ENCODE data around the gene LTA. TPM values are rescaled to one million over a fixed set of nuclear protein-coding genes. Genes with fewer than 3 reads are reported as not detected.

LTA gene
- total and polyA plus RNA-seq, 2 experiments from 2014 or later, result not detected

GRCh38 chr6:31533455-31533841, 38.6 kb upstream of the LTA start:
- peaks cover 77% of the 10 kb centered on the region for H3K36me3 ChIP-seq
- TF ChIP-seq, protein P1, sequence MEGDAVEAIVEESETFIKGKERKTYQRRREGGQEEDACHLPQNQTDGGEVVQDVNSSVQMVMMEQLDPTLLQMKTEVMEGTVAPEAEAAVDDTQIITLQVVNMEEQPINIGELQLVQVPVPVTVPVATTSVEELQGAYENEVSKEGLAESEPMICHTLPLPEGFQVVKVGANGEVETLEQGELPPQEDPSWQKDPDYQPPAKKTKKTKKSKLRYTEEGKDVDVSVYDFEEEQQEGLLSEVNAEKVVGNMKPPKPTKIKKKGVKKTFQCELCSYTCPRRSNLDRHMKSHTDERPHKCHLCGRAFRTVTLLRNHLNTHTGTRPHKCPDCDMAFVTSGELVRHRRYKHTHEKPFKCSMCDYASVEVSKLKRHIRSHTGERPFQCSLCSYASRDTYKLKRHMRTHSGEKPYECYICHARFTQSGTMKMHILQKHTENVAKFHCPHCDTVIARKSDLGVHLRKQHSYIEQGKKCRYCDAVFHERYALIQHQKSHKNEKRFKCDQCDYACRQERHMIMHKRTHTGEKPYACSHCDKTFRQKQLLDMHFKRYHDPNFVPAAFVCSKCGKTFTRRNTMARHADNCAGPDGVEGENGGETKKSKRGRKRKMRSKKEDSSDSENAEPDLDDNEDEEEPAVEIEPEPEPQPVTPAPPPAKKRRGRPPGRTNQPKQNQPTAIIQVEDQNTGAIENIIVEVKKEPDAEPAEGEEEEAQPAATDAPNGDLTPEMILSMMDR (IDR thresholded peaks at IDR 0.05; ENCODE audit: low read depth, low read length), result no peak
- no peaks in the 10 kb centered on the region for H3K9me3 ChIP-seq (ENCODE audit: low read depth)
- no peak overlapping the region for H3K4me3 ChIP-seq
- no peak for DNase-seq (ENCODE audit: low read depth in 1 of 2, low spot score in 1 of 2)
- no peaks in the 10 kb centered on the region for H3K4me1 ChIP-seq (ENCODE audit: low read depth)
- no peaks in the 10 kb centered on the region for H3K27me3 ChIP-seq
- peak overlapping the region; percentile 68 for H3K27ac ChIP-seq

GRCh38 chr6:31534011-31534410, 38.1 kb upstream of the LTA start:
- no peak for DNase-seq (ENCODE audit: low read depth in 1 of 2, low spot score in 1 of 2)
- Histone ChIP-seq H3K27ac (no peak overlapping the region), H3K27me3 (no peaks in the 10 kb centered on the region), H3K36me3 (peaks cover 83% of the 10 kb centered on the region), H3K9me3 (ENCODE audit: low read depth) (no peaks in the 10 kb centered on the region), H3K4me3 (no peak overlapping the region), H3K4me1 (ENCODE audit: low read depth) (no peaks in the 10 kb centered on the region)
- TF ChIP-seq, protein P1 (IDR thresholded peaks at IDR 0.05; ENCODE audit: low read depth, low read length), result no peak

- Histone ChIP-seq H3K27ac (no peak overlapping the region), H3K27me3 (no peaks in the 10 kb centered on the region), H3K9me3 (ENCODE audit: low read depth) (no peaks in the 10 kb centered on the region), H3K36me3 (peaks cover 88% of the 10 kb centered on the region), H3K4me1 (ENCODE audit: low read depth) (peaks cover 4% of the 10 kb centered on the region), H3K4me3 (no peak overlapping the region)
- TF ChIP-seq, protein P1 (IDR thresholded peaks at IDR 0.05; ENCODE audit: low read depth, low read length), result no peak
- DNase-seq (ENCODE audit: low read depth in 1 of 2, low spot score in 1 of 2), result no peak
These were observed 37.5 kb upstream of the LTA start for GRCh38 chr6:31534521-31535040.

DNA sequence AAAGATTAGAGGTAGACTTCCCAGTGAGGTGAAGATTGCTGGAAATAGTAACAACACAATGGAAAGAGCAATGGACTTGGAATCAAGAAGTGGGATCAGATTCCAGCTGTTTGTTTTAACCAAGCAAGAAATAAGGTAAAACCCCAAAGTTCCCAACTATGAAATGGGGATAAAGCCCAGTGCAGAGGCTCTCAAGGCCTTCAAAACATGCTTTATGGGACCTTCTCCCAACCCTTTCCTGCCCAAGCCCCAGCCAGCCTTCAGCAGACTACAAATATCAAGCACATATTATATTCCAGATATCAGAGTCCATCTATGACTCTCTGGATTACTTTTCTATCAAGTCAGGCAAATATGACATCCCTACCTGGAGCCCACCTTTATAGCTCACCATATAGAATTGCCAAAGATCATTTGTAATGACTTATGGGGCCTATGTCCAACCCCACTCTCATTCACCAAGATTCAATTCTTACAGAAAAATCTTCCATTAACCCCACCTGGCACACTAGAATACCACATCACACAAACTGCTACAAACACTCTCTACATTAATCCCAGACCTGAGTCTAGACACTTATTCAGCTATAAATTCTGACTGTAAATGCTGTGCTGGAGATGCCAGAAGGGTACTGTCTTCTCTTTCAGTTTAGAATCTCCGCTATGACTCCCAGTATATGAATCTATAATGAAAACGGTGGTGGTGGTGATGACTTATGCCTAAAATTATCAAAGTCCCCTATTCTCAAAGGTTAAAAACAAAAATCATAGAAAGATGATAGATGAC, 36.4 kb upstream of the LTA start:
- no peak overlapping the region for H3K4me3 ChIP-seq
- peaks cover 91% of the 10 kb centered on the region for H3K36me3 ChIP-seq
- no peaks in the 10 kb centered on the region for H3K27me3 ChIP-seq
- no peaks in the 10 kb centered on the region for H3K9me3 ChIP-seq (ENCODE audit: low read depth)
- DNase-seq (ENCODE audit: low read depth in 1 of 2, low spot score in 1 of 2), result no peak
- H3K4me1 ChIP-seq (ENCODE audit: low read depth), result peaks cover 15% of the 10 kb centered on the region
- H3K27ac ChIP-seq, result no peak overlapping the region
- TF ChIP-seq, protein P1 (IDR thresholded peaks at IDR 0.05; ENCODE audit: low read depth, low read length), result no peak

DNA sequence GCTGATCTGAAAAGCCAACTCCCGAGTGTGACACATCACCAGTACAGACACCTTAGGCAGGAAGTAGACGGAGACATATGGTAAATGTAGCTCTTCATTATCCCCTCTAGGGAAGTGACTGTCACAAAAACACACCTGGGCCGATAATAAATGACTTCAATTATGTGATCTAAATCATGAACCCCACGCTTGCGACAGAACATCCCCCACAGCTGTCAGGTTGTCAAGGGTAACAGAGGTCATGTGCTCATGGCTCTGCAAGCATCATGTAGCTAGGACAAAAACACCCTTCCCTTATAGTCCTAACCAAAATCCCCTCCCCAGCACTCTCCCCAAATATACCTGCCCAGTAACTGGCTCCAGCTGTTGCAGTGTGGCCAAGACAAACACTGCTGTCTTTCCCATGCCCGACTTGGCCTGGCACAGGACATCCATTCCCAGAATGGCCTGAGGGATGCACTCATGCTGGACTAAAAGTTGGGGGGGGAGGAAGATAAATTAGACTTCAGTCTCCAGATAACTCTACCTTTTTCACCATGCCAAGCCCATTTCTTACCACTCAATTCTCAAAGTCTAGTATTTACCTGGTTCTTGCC, 33.2 kb upstream of the LTA start:
- TF ChIP-seq, protein P1 (IDR thresholded peaks at IDR 0.05; ENCODE audit: low read depth, low read length), result no peak
- H3K36me3 ChIP-seq, result peaks cover 60% of the 10 kb centered on the region

More for the DNA sequence above, 33.2 kb upstream of the LTA start:
- Histone ChIP-seq H3K27ac (no peak overlapping the region), H3K27me3 (no peaks in the 10 kb centered on the region), H3K4me1 (ENCODE audit: low read depth) (peaks cover 19% of the 10 kb centered on the region), H3K4me3 (no peak overlapping the region), H3K9me3 (ENCODE audit: low read depth) (no peaks in the 10 kb centered on the region)
- no peak for DNase-seq (ENCODE audit: low read depth in 1 of 2, low spot score in 1 of 2)

All from cardiac muscle cell (in vitro differentiated cells and primary cell).